Ascending aorta (tissue), 2 donors: ENCODE data around the gene EGLN2. TPM values are rescaled to one million over a fixed set of nuclear protein-coding genes. Genes with fewer than 3 reads are reported as not detected.
"Not testable (repeated sequence)": the region's sequence is repeated elsewhere in the genome, so short reads cannot be mapped to it uniquely, and the experiment has no call there.

Experiments used
- DNase-seq, 2 donors: peaks; one replicate each; pipeline ENCODE4 v3.0.0-alpha.2; 2019; ENCODE audit warnings: low spot score in 2 of 2
- H3K27ac ChIP-seq, 2 donors: fragments of 200-600 bp; sonication (generic); one replicate each; pipeline ENCODE4 v1.5.1; 2016 to 2017; ENCODE audit warnings: mild to moderate bottlenecking in 1 of 2
- H3K27me3 ChIP-seq: fragments of 200-600 bp; sonication (generic); one replicate; pipeline ENCODE4 v1.5.1; 2017
- H3K36me3 ChIP-seq, 2 donors: fragments of 200-600 bp; sonication (generic); one replicate each; pipeline ENCODE4 v1.5.1; 2016
- H3K4me1 ChIP-seq, 2 donors: fragments of 200-600 bp; sonication (generic); one replicate each; pipeline ENCODE4 v1.5.1; 2016 to 2017; ENCODE audit warnings: mild to moderate bottlenecking in 1 of 2
- H3K4me3 ChIP-seq, 2 donors: fragments of 200-600 bp; sonication (generic); one replicate each; pipeline ENCODE4 v1.5.1; 2016 to 2017; ENCODE audit warnings: mild to moderate bottlenecking in 1 of 2
- H3K9me3 ChIP-seq, 2 donors: fragments of 200-600 bp; sonication (generic); one replicate each; pipeline ENCODE4 v1.5.1; 2016
- intact Hi-C: fragments of 100-400 bp; cut with DNase I; formaldehyde crosslinking; loops from one replicate; pipeline ENCODE4 v1.15.1; 2023
- total RNA-seq: library from RNA; depleted of rRNA; stranded (reverse); fragments of >200 nt; gene quantifications from one replicate; pipeline ENCODE4 v1.1.0, GENCODE V29; 2016
- TF ChIP-seq, protein P1 (sequence below), 3 experiments: fragments of 200-600 bp in 2 of 3; fragments of 450-650 bp in 1 of 3; sonication (generic) in 2 of 3; IDR thresholded peaks; one replicate each; pipeline ENCODE4 v1.5.1; 2016 to 2019; ENCODE audit warnings: antibody characterized with exemption in 3 of 3, mild to moderate bottlenecking in 1 of 3, moderate library complexity in 1 of 3

EGLN2 gene
- total RNA-seq, 1 donor from 2014 or later: 149 TPM

DNA sequence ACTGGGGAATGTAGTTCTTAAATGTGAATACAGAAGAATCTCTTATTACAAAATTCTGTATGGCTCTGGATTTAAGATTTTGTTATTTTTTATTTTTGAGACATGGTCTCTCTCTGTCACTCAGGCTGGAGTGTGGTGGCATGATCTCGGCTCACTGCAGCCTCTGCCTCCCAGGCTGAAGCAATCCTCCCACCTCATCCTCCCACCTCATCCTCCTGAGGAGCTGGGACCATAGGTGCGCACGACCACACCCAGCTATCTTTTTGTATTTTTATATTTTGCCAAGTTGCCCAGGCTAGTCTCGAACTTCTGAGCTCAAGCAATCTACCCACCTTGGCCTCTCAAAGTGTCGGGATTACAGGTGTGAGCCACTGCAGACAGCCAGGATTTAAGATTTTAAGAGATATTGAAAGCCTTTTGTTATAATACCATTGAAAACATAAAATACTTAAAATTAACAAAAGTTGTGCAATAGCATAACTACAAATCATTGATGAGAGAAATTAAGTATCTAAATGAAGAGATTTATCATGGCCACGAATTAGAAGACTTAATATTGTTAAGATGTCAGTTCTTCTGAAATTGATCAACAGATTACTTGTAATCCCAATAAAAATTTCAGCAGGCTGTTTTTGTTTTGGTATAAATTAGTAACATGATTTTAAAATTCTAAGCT is 37.9 kb downstream of the EGLN2 start:
- no peak overlapping the region for H3K27ac ChIP-seq
- no peak for DNase-seq
- H3K36me3 ChIP-seq: no peaks in the 10 kb centered on the region
- intact Hi-C loops: no loop called here
- H3K9me3 ChIP-seq: no peaks in the 10 kb centered on the region
- no peaks in the 10 kb centered on the region for H3K4me1 ChIP-seq
- no peak overlapping the region for H3K4me3 ChIP-seq
- TF ChIP-seq, protein P1, sequence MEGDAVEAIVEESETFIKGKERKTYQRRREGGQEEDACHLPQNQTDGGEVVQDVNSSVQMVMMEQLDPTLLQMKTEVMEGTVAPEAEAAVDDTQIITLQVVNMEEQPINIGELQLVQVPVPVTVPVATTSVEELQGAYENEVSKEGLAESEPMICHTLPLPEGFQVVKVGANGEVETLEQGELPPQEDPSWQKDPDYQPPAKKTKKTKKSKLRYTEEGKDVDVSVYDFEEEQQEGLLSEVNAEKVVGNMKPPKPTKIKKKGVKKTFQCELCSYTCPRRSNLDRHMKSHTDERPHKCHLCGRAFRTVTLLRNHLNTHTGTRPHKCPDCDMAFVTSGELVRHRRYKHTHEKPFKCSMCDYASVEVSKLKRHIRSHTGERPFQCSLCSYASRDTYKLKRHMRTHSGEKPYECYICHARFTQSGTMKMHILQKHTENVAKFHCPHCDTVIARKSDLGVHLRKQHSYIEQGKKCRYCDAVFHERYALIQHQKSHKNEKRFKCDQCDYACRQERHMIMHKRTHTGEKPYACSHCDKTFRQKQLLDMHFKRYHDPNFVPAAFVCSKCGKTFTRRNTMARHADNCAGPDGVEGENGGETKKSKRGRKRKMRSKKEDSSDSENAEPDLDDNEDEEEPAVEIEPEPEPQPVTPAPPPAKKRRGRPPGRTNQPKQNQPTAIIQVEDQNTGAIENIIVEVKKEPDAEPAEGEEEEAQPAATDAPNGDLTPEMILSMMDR (IDR thresholded peaks at IDR 0.05): no peak
- no peaks in the 10 kb centered on the region for H3K27me3 ChIP-seq

DNA sequence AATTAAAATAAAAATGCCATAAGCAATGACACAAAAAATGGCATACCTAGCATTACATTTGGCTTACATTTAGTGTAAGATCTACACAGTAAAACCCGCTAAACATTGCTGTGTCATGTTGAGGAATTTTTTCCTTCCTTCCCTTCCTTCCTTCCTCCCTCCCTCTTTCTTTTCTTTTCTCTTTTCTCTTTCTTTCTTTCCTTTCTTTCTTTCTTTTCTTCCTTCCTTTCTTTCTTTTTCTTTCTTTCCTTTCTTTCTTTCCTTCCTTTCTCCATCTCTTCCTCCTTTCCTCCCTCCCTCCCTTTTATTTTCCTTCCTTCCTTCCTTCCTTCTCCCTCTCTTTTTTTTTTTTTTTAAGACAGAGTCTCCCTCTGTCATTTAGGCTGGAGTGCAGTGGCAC is 39.5 kb downstream of the EGLN2 start:
- H3K4me1 ChIP-seq, DNase-seq, H3K27me3 ChIP-seq, H3K9me3 ChIP-seq, intact Hi-C loops, H3K36me3 ChIP-seq, H3K4me3 ChIP-seq, H3K27ac ChIP-seq: not testable (repeated sequence)

- H3K9me3 ChIP-seq, H3K36me3 ChIP-seq, H3K4me1 ChIP-seq, H3K27me3 ChIP-seq, H3K4me3 ChIP-seq, DNase-seq, H3K27ac ChIP-seq, intact Hi-C loops: not testable (repeated sequence)
Measured at GRCh38 chr19:40842012-40842411, 43.0 kb downstream of the EGLN2 start.

DNA sequence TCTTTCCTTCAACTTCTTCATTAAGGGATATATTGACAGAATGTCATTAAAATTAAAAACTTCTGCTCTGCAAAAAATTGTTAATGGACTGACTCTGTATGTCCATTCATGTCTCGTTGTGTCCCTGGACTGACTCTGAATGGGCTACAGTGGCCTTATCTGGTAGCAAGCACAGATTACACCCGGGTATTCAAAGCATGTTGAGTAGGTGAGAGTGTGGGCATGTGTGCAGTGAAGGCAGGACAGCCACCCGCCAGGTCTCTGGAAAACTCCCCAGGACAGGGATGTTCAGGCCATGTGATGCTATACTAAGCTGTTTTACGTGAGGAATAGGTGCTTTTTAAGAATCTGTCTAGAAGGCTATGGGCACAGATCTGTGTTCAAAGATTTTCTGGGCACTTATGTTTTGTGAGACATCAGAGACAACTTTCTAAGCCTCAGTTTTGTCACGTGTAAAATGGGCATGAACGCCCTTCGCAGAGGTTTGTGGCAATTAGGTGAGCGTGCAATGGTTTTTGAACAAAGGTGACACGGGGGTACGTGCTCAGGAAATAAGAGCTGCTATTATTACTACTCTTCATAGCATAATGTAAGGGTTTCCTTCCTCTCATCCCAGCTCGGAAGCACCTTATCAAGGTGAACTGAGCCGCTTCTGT is 44.1 kb downstream of the EGLN2 start:
- intact Hi-C loops, H3K4me1 ChIP-seq, H3K27ac ChIP-seq, H3K9me3 ChIP-seq, H3K36me3 ChIP-seq, H3K27me3 ChIP-seq, DNase-seq: not testable (repeated sequence)
- peak overlapping the region in 1 of 2 donors; percentile 44 for H3K4me3 ChIP-seq

DNA sequence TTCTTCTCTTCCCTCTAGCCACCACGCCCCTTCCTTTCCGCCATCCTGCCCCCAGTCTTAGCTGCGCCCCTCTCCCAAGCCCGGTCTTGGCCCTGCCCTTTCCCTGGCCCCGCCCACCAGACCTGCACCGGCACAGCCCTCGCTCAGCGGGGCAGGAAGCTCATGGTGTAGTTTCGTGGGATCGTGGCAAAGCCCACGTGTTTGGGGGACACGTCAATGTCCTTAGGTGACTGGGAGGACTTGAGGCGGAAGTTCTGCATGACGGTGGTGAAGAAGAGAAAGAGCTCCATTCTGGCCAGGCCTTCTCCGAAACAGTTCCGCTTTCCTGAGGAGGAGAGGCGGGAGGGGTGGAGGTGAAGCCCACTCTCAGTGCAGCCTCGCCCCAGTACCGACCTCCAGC is 44.7 kb downstream of the EGLN2 start:
- H3K27ac ChIP-seq, intact Hi-C loops, H3K4me1 ChIP-seq, H3K36me3 ChIP-seq, H3K9me3 ChIP-seq, H3K27me3 ChIP-seq: not testable (repeated sequence)
- H3K4me3 ChIP-seq: peak overlapping the region in 1 of 2 donors; percentile 44
- DNase-seq: peak in 1 of 2 donors; percentile 31

GRCh38 chr19:40846722-40847121 is 47.7 kb downstream of the EGLN2 start:
- DNase-seq, H3K9me3 ChIP-seq, H3K27ac ChIP-seq, H3K36me3 ChIP-seq, H3K4me1 ChIP-seq, H3K27me3 ChIP-seq, intact Hi-C loops, H3K4me3 ChIP-seq: not testable (repeated sequence)

DNA sequence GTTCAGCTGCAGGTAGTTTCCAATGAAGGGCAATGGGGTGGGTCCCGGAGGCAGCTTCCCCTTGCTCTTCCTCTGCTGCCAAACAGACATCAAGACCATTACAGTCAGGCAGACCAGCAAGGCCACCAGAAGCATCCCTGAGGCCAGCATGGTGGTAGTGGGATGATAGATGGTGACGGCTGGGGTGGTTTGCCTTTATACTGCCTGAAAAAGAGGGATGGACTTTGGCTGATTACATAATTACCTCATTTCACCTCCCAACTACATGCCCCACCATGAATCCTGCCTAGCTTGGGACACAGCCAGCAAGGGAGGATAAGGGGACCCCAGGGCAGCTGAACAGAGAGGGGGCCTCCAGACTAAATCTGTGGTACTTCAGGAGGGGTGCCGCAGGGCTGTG is 51.3 kb downstream of the EGLN2 start, which contains the start of gene CYP2A6:
Gene CYP2A6, minus strand, starts transcription at position 171 of the 400 bp plus-strand sequence. Its CDS starts 21 bp downstream, at position 150.
- DNase-seq, H3K4me3 ChIP-seq, H3K9me3 ChIP-seq, H3K27ac ChIP-seq, H3K27me3 ChIP-seq, intact Hi-C loops, H3K4me1 ChIP-seq, H3K36me3 ChIP-seq: not testable (repeated sequence)

GRCh38 chr19:40852467-40853152 is 53.6 kb downstream of the EGLN2 start:
- DNase-seq: not testable (repeated sequence)

More at GRCh38 chr19:40852467-40853152, 53.6 kb downstream of the EGLN2 start:
- H3K4me1 ChIP-seq, H3K9me3 ChIP-seq, intact Hi-C loops, H3K4me3 ChIP-seq, H3K36me3 ChIP-seq, H3K27ac ChIP-seq, H3K27me3 ChIP-seq: not testable (repeated sequence)

Other genes with a start within 250 kb of the EGLN2 start
- 192 TPM for gene SHKBP1, start 222.3 kb upstream of the EGLN2 start, total RNA-seq
- gene LTBP4, start 197.8 kb upstream of the EGLN2 start, total RNA-seq: 691 TPM
- 360 TPM for gene NUMBL, start 108.5 kb upstream of the EGLN2 start, total RNA-seq
- gene COQ8B, start 82.3 kb upstream of the EGLN2 start, total RNA-seq: 33.3 TPM
- 60.7 TPM for gene ITPKC, start 82.1 kb upstream of the EGLN2 start, total RNA-seq
- gene ACTMAP, start 48.7 kb upstream of the EGLN2 start, total RNA-seq: 8.3 TPM
- 154 TPM for gene SNRPA, start 48.0 kb upstream of the EGLN2 start, total RNA-seq
- not detected for gene MIA, start 23.7 kb upstream of the EGLN2 start, total RNA-seq
- 56.8 TPM for gene RAB4B, start 20.9 kb upstream of the EGLN2 start, total RNA-seq
- not detected for gene CYP2A6, start 51.3 kb downstream of the EGLN2 start, total RNA-seq
- gene CYP2A7, start 83.0 kb downstream of the EGLN2 start, total RNA-seq: not detected
- not detected for gene CYP2B6, start 192.1 kb downstream of the EGLN2 start, total RNA-seq